D341Med (cell line): ENCODE data around the gene SCNN1A.

ENCODE experiments used
- DNase-seq: peaks from one replicate; pipeline ENCODE4 v3.0.0; 2012; ENCODE audit warnings: low spot score

Gene SCNN1A

GRCh38 chr12:6384499-6385436 lies 9.4 kb upstream of the SCNN1A start:
- DNase-seq, result no peak

GRCh38 chr12:6383572-6384498 lies 8.5 kb upstream of the SCNN1A start, which contains the start of gene LTBR:
LTBR (plus strand) TSS chr12:6384162; CDS start chr12:6384359, 197 bp downstream.
- DNase-seq, result no peak

- DNase-seq, result no peak
Measured at GRCh38 chr12:6382982-6383381, 7.6 kb upstream of the SCNN1A start.

- no peak for DNase-seq
Measured at GRCh38 chr12:6382371-6382770, 7.0 kb upstream of the SCNN1A start.

- no peak for DNase-seq
Measured at GRCh38 chr12:6380141-6381121, 5.1 kb upstream of the SCNN1A start.

- no peak for DNase-seq
Measured at GRCh38 chr12:6378709-6379472, 3.5 kb upstream of the SCNN1A start.

GRCh38 chr12:6377667-6377994 lies 2.3 kb upstream of the SCNN1A start:
- no peak for DNase-seq

- DNase-seq, result no peak
Measured at GRCh38 chr12:6376870-6377666, 1.7 kb upstream of the SCNN1A start.

GRCh38 chr12:6376079-6376869 lies 911 bp upstream of the SCNN1A start:
- DNase-seq, result no peak

GRCh38 chr12:6374786-6375160 lies 590 bp downstream of the SCNN1A start:
- DNase-seq, result no peak

- DNase-seq, result no peak
Measured at GRCh38 chr12:6374028-6374785, 1.2 kb downstream of the SCNN1A start.

GRCh38 chr12:6373022-6373787 lies 2.2 kb downstream of the SCNN1A start:
- DNase-seq, result no peak

GRCh38 chr12:6372403-6373003 lies 2.9 kb downstream of the SCNN1A start:
- DNase-seq, result no peak

- no peak for DNase-seq
Measured at GRCh38 chr12:6370994-6371754, 4.2 kb downstream of the SCNN1A start.

GRCh38 chr12:6370576-6370935 lies 4.8 kb downstream of the SCNN1A start:
- no peak for DNase-seq

GRCh38 chr12:6369916-6370575 lies 5.3 kb downstream of the SCNN1A start:
- no peak for DNase-seq
